ENCODE data around the gene SMYD1.

Gene SMYD1

GRCh38 chr2:88141952-88142351, 74.3 kb downstream of the SMYD1 start:
- no peak for DNase-seq (ENCODE audit: low read depth in 2 of 2)

GRCh38 chr2:88144271-88144670, 76.6 kb downstream of the SMYD1 start:
- DNase-seq (ENCODE audit: low read depth in 2 of 2): no peak

- DNase-seq (ENCODE audit: low read depth in 2 of 2): no peak
These were observed 77.4 kb downstream of the SMYD1 start for GRCh38 chr2:88144914-88145497.

- DNase-seq (ENCODE audit: low read depth in 2 of 2): no peak
These were observed 79.0 kb downstream of the SMYD1 start for GRCh38 chr2:88146590-88146989.

- no peak for DNase-seq (ENCODE audit: low read depth in 2 of 2)
These were observed 79.5 kb downstream of the SMYD1 start for GRCh38 chr2:88147145-88147544.

- DNase-seq (ENCODE audit: low read depth in 2 of 2): no peak
These were observed 81.4 kb downstream of the SMYD1 start for GRCh38 chr2:88148929-88149438.

- DNase-seq (ENCODE audit: low read depth in 2 of 2): no peak
These were observed 91.9 kb downstream of the SMYD1 start for GRCh38 chr2:88159481-88159880.

- no peak for DNase-seq (ENCODE audit: low read depth in 2 of 2)
These were observed 92.4 kb downstream of the SMYD1 start for GRCh38 chr2:88159955-88160415.

- no peak for DNase-seq (ENCODE audit: low read depth in 2 of 2)
These were observed 92.9 kb downstream of the SMYD1 start for GRCh38 chr2:88160517-88160916.

GRCh38 chr2:88161446-88162244, 94.0 kb downstream of the SMYD1 start:
- no peak for DNase-seq (ENCODE audit: low read depth in 2 of 2)

Data from stimulated activated CD8-positive, alpha-beta memory T cell treated with anti-CD3 and anti-CD28 coated beads, Interleukin-2, amount 100 ng/mL, for 48 hours (primary cell).